A673 (cell line): ENCODE measurements around the gene CD8A.

ENCODE experiments used
- EZH2 ChIP-seq: fragments of 200-600 bp; sonication (generic); IDR thresholded peaks from 2 replicates; pipeline ENCODE4 v1.6.1; 2017; ENCODE audit warnings: borderline replicate concordance, low read depth, mild to moderate bottlenecking, mixed read lengths, antibody characterized with exemption, low read length; ENCODE audit not compliant: poor library complexity, severe bottlenecking
- TF ChIP-seq, protein P1 (sequence below): fragments of 300-800, 200-600 bp; sonication (generic); conservative IDR thresholded peaks from 2 replicates; pipeline ENCODE4 v1.5.1; 2017; ENCODE audit warnings: low read depth, mild to moderate bottlenecking, antibody characterized with exemption, low read length, moderate library complexity, mixed read lengths

DNA sequence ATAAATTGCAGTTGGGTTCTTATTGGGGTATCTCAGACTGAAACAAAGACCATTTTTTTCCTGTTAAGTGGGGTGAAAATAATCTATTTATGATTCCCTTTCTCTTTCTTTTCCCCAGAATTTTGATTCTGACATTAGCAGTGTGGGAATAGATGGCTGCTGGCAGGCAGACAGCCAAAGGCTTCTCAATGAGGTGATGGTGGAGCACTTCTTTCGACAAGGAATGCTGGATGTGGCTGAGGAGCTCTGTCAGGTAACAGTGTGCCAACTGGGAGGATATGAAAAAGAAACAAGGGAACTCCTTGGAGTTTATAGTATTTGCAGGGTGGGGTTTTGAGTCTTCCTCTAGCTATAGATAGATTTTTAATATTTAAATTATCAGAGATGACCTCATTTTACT, 38.9 kb downstream of the CD8A start:
- TF ChIP-seq, protein P1, sequence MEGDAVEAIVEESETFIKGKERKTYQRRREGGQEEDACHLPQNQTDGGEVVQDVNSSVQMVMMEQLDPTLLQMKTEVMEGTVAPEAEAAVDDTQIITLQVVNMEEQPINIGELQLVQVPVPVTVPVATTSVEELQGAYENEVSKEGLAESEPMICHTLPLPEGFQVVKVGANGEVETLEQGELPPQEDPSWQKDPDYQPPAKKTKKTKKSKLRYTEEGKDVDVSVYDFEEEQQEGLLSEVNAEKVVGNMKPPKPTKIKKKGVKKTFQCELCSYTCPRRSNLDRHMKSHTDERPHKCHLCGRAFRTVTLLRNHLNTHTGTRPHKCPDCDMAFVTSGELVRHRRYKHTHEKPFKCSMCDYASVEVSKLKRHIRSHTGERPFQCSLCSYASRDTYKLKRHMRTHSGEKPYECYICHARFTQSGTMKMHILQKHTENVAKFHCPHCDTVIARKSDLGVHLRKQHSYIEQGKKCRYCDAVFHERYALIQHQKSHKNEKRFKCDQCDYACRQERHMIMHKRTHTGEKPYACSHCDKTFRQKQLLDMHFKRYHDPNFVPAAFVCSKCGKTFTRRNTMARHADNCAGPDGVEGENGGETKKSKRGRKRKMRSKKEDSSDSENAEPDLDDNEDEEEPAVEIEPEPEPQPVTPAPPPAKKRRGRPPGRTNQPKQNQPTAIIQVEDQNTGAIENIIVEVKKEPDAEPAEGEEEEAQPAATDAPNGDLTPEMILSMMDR = no peak
- no peak for TF ChIP-seq EZH2
